Esophagus muscularis mucosa (tissue), 4 donors: Measurements from ENCODE around the gene EPM2A. TPM values are rescaled to one million over a fixed set of nuclear protein-coding genes. Genes with fewer than 3 reads are reported as not detected.
A peak's percentile ranks its signal among the peaks of the same experiment; 100 is the strongest.

ENCODE experiments used
- DNase-seq: peaks from one replicate; pipeline ENCODE4 v3.0.0-alpha.2; 2017; ENCODE audit errors: extremely low spot score
- H3K27ac ChIP-seq, 4 donors: fragments of 200-600 bp; sonication (generic); replicated peaks in 1 of 4; 1 replicate in 3 of 4; 2 replicates in 1 of 4; pipeline ENCODE4 v1.5.1; 2016 to 2019; ENCODE audit warnings: mild to moderate bottlenecking in 1 of 4
- H3K27me3 ChIP-seq, 4 donors: fragments of 200-600 bp; sonication (generic); one replicate each; pipeline versions ENCODE4 v1.5.1 to v1.6.0; 2016 to 2019
- H3K36me3 ChIP-seq, 4 donors: fragments of 200-600 bp; sonication (generic); one replicate each; pipeline ENCODE4 v1.5.1; 2016 to 2019
- H3K4me1 ChIP-seq, 4 donors: fragments of 200-600 bp; sonication (generic); one replicate each; pipeline ENCODE4 v1.5.1; 2016 to 2019
- H3K4me3 ChIP-seq, 4 donors: fragments of 200-600 bp; sonication (generic); 1 replicate in 2 of 4; 2 replicates in 2 of 4; pipeline ENCODE4 v1.5.1; 2016 to 2019; ENCODE audit warnings: mild to moderate bottlenecking in 4 of 4, moderate library complexity in 1 of 4
- H3K9me3 ChIP-seq, 4 donors: fragments of 200-600 bp; sonication (generic); 1 replicate in 3 of 4; 2 replicates in 1 of 4; pipeline ENCODE4 v1.5.1; 2016 to 2019
- EP300 ChIP-seq: sonication (generic); formaldehyde crosslinking; IDR thresholded peaks from one replicate; pipeline ENCODE4 v1.6.1; 2017; ENCODE audit warnings: antibody characterized with exemption
- POLR2A ChIP-seq: fragments of 450-650 bp; IDR thresholded peaks from one replicate; pipeline ENCODE4 v1.6.1; 2017; ENCODE audit warnings: antibody characterized with exemption, moderate library complexity, mild to moderate bottlenecking, low read depth
- POLR2AphosphoS5 ChIP-seq, 2 donors: sonication (generic); formaldehyde crosslinking; IDR thresholded peaks; one replicate each; pipeline ENCODE4 v1.6.1; 2017; ENCODE audit warnings: antibody characterized with exemption in 2 of 2
- WGBS: methylation state at CpG from one replicate; pipeline ENCODE4 v1.1.5; 2018; 5-methylcytosine and 5-hydroxymethylcytosine counted together
- intact Hi-C: fragments of 100-400 bp; cut with DNase I; formaldehyde crosslinking; loops from one replicate; pipeline ENCODE4 v1.15.1; 2023
- total RNA-seq, 4 donors: library from RNA; depleted of rRNA; stranded (reverse); fragments of >200 nt; gene quantifications; one replicate each; pipeline versions ENCODE4 v1.1.0 to v1.2.1, GENCODE V29; 2016
- TF ChIP-seq, protein P1 (sequence below), 3 experiments: fragments of 200-600 bp in 2 of 3; fragments of 450-650 bp in 1 of 3; sonication (generic) in 2 of 3; IDR thresholded peaks; one replicate each; pipeline ENCODE4 v1.5.1; 2017 to 2019; ENCODE audit warnings: antibody characterized with exemption in 3 of 3, mild to moderate bottlenecking in 2 of 3, moderate library complexity in 1 of 3

Gene EPM2A
- total RNA-seq, 4 donors from 2014 or later = 59.8 to 129 (median 75.0) TPM

DNA sequence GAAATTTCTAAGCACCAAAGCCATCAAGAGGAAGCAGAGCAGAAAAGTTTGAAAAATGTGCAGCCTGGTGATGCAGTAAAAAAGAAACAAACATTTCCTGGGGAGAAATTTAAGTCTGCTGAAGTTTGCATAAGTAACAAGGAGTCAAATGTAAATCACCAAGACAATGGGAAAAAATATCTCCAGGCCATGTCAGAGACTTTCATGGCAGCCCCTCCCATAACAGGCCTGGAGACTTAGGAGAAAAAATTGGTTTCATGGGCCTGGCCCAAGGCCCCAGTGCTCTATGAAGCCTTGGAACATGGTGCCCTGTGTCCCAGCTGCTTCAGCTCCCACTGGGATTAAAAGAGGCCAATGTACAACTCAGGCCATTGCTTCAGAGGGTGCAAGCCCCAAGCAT is 30.1 kb upstream of the EPM2A start:
- TF ChIP-seq POLR2A (no peak), EP300 (no peak)
- TF ChIP-seq, protein P1, sequence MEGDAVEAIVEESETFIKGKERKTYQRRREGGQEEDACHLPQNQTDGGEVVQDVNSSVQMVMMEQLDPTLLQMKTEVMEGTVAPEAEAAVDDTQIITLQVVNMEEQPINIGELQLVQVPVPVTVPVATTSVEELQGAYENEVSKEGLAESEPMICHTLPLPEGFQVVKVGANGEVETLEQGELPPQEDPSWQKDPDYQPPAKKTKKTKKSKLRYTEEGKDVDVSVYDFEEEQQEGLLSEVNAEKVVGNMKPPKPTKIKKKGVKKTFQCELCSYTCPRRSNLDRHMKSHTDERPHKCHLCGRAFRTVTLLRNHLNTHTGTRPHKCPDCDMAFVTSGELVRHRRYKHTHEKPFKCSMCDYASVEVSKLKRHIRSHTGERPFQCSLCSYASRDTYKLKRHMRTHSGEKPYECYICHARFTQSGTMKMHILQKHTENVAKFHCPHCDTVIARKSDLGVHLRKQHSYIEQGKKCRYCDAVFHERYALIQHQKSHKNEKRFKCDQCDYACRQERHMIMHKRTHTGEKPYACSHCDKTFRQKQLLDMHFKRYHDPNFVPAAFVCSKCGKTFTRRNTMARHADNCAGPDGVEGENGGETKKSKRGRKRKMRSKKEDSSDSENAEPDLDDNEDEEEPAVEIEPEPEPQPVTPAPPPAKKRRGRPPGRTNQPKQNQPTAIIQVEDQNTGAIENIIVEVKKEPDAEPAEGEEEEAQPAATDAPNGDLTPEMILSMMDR (IDR thresholded peaks at IDR 0.05) = no peak
- no peaks in the 10 kb centered on the region for H3K27me3 ChIP-seq
- no peaks in the 10 kb centered on the region for H3K9me3 ChIP-seq
- H3K36me3 ChIP-seq = no peaks in the 10 kb centered on the region
- no peak overlapping the region for H3K4me3 ChIP-seq
- H3K4me1 ChIP-seq = no peaks in the 10 kb centered on the region
- no peak for DNase-seq
- no peak overlapping the region for H3K27ac ChIP-seq
- intact Hi-C loops = no loop called here

DNA sequence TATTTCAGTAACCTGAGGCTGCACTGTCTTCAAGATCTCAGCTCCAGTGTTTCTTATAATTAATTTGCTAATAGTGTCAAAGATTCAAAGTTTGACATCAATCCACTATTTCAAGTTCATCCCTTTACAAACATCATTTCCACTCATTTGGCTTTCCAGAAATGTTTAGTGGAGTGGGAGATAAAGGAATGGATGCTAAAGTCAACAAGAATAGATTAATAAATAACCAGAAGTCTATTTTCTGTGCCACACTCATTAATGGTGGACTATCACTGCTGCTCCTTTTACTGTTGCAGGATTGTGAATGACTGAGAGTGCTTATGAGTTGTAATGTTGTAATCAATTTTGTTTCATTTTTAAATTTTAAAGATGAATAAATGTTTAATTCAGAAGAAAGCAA is 28.4 kb upstream of the EPM2A start:
- H3K4me1 ChIP-seq = peaks cover 0 to under 1% (median 0%) of the 10 kb centered on the region in 4 donors
- no peak for TF ChIP-seq POLR2AphosphoS5 (IDR thresholded peaks at IDR 0.05)
- no peak for TF ChIP-seq EP300
- TF ChIP-seq, protein P1 (IDR thresholded peaks at IDR 0.05) = no peak
- TF ChIP-seq POLR2A = no peak
- intact Hi-C loops = no loop called here

DNA sequence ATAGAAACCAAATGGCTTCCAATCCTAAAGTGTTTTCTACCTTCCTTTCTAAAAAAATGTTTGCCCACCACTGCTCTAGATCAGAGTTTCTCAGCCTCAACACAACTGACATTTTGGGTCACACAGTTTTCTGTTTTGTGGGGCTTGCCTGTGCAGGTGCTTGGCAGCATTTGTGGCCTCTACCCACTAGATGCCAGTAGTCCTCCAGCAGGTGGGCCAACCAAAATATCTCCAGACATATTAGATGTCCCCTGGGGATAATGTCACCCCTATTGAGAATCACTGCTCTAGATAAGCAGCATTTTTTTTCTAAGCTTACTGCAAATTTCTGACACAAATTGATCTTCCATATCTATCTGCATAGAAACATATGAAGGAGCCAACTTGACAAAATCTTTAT is 26.3 kb upstream of the EPM2A start:
- Histone ChIP-seq H3K36me3 (no peaks in the 10 kb centered on the region), H3K27ac (no peak overlapping the region), H3K4me1 (peaks cover 0 to 11% (median 0%) of the 10 kb centered on the region in 4 donors), H3K4me3 (no peak overlapping the region), H3K9me3 (no peaks in the 10 kb centered on the region), H3K27me3 (no peaks in the 10 kb centered on the region)
- DNase-seq = no peak
- TF ChIP-seq EP300 (no peak), POLR2A (no peak), POLR2AphosphoS5 (IDR thresholded peaks at IDR 0.05) (no peak)
- TF ChIP-seq, protein P1 (IDR thresholded peaks at IDR 0.05) = no peak
- intact Hi-C loops = no loop called here

More for the DNA sequence above, 28.4 kb upstream of the EPM2A start:
- Histone ChIP-seq H3K4me3 (no peak overlapping the region), H3K36me3 (no peaks in the 10 kb centered on the region), H3K27me3 (no peaks in the 10 kb centered on the region), H3K9me3 (no peaks in the 10 kb centered on the region), H3K27ac (no peak overlapping the region)
- no peak for DNase-seq

DNA sequence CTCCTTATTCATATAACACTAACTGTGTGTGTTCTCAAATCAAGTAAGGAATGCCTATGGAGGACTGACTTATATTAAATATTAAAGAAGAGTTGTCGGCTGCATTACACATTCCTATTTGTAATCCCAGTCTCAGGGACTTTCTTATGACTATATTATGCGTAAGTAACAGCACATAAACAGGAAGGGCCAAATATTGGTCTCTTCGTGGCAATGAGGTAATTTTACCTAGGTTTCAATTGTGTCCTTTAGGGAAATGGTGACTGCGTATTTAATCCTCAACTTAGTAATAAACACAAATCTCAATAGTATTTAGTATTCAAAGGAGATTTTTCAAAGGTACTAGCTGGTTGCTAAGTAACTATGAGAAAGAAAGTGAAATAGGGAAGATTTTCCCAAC is 22.8 kb upstream of the EPM2A start:
- no peak overlapping the region for H3K4me3 ChIP-seq
- H3K4me1 ChIP-seq = peaks cover 0 to 16% (median 2%) of the 10 kb centered on the region in 4 donors
- DNase-seq = no peak
- no peak overlapping the region for H3K27ac ChIP-seq
- no peaks in the 10 kb centered on the region for H3K9me3 ChIP-seq
- 71% methylated on average over 4 of the region's 4 CpGs for WGBS
- intact Hi-C loops = no loop called here
- H3K27me3 ChIP-seq = no peaks in the 10 kb centered on the region
- TF ChIP-seq POLR2A = no peak
- TF ChIP-seq POLR2AphosphoS5 (IDR thresholded peaks at IDR 0.05) = no peak
- TF ChIP-seq EP300 = no peak
- TF ChIP-seq, protein P1 (IDR thresholded peaks at IDR 0.05) = no peak
- H3K36me3 ChIP-seq = no peaks in the 10 kb centered on the region

DNA sequence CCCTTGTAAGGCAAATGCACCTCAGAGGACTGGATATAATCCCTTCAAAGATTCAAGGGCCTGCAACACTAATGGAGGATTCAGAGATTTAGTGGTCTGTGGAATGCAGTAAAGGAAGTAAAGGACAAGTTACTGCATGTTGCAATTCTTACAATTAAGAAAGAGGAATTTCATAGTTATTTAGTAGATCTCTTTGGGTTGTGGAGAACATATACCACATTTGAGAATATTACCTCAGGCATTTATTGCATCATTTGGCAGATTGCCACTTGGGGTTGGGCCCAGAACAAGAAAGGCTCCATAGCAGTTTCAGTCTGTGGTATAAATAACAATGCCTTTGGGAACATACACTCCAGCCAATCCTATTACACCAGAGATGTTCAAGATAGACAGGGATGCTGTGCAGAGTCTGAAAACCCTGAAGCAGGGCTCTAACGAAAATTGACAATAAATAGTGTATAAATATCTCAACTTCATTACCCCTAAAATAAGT is 20.9 kb upstream of the EPM2A start:
- no peak overlapping the region for H3K27ac ChIP-seq
- DNase-seq = no peak
- peak in 1 of 2 donors; percentile 28 for TF ChIP-seq POLR2AphosphoS5 (IDR thresholded peaks at IDR 0.05)
- no peak for TF ChIP-seq EP300
- TF ChIP-seq POLR2A = no peak
- TF ChIP-seq, protein P1 (IDR thresholded peaks at IDR 0.05) = no peak
- no peaks in the 10 kb centered on the region for H3K9me3 ChIP-seq
- WGBS = 11% methylated on average over 1 of the region's 1 CpG
- H3K36me3 ChIP-seq = no peaks in the 10 kb centered on the region
- intact Hi-C loops = no loop called here
- H3K4me1 ChIP-seq = peaks cover 0 to 16% (median 2%) of the 10 kb centered on the region in 4 donors
- no peaks in the 10 kb centered on the region for H3K27me3 ChIP-seq
- H3K4me3 ChIP-seq = no peak overlapping the region
